Stimulated activated CD8-positive, alpha-beta memory T cell treated with anti-CD3 and anti-CD28 coated beads, Interleukin-12 subunit alpha, Interleukin-12 subunit beta, amount 100 ng/mL, for 24 hours (primary cell): Measurements from ENCODE around the gene SPCS3.
"Not testable (repeated sequence)": the region's sequence is repeated elsewhere in the genome, so short reads cannot be mapped to it uniquely, and the experiment has no call there.

Experiments
- DNase-seq: peaks from one replicate; pipeline ENCODE4 v3.0.0-alpha.2; 2020; ENCODE audit errors: extremely low read depth

The SPCS3 gene

GRCh38 chr4:176303938-176304337, 15.8 kb upstream of the SPCS3 start:
- DNase-seq, result no peak

- DNase-seq, result no peak
Measured at GRCh38 chr4:176306837-176307665, 12.7 kb upstream of the SPCS3 start.

GRCh38 chr4:176307666-176307930, 12.2 kb upstream of the SPCS3 start:
- DNase-seq, result no peak

GRCh38 chr4:176308441-176308840, 11.3 kb upstream of the SPCS3 start:
- no peak for DNase-seq

- DNase-seq, result no peak
Measured at GRCh38 chr4:176309046-176309445, 10.7 kb upstream of the SPCS3 start.

- DNase-seq, result no peak
Measured at GRCh38 chr4:176309772-176310171, 10.0 kb upstream of the SPCS3 start.

- no peak for DNase-seq
Measured at GRCh38 chr4:176313596-176314336, 6.0 kb upstream of the SPCS3 start.

GRCh38 chr4:176319151-176319703, 539 bp upstream of the SPCS3 start:
- no peak for DNase-seq

GRCh38 chr4:176320340-176320975, 692 bp downstream of the SPCS3 start:
- peak; percentile 84 for DNase-seq

- no peak for DNase-seq
Measured at GRCh38 chr4:176320976-176321361, 1.2 kb downstream of the SPCS3 start.

GRCh38 chr4:176321589-176321988, 1.8 kb downstream of the SPCS3 start:
- no peak for DNase-seq

GRCh38 chr4:176323511-176324160, 3.9 kb downstream of the SPCS3 start:
- DNase-seq, result no peak

GRCh38 chr4:176324876-176325275, 5.1 kb downstream of the SPCS3 start:
- DNase-seq, result not testable (repeated sequence)

- no peak for DNase-seq
Measured at GRCh38 chr4:176333076-176333475, 13.3 kb downstream of the SPCS3 start.

- no peak for DNase-seq
Measured at GRCh38 chr4:176334066-176334465, 14.3 kb downstream of the SPCS3 start.

GRCh38 chr4:176335421-176335820, 15.7 kb downstream of the SPCS3 start:
- DNase-seq, result no peak

- no peak for DNase-seq
Measured at GRCh38 chr4:176339936-176340761, 20.4 kb downstream of the SPCS3 start.

- DNase-seq, result no peak
Measured at GRCh38 chr4:176340871-176341685, 21.3 kb downstream of the SPCS3 start.

GRCh38 chr4:176342384-176342783, 22.6 kb downstream of the SPCS3 start:
- no peak for DNase-seq

GRCh38 chr4:176343286-176343685, 23.5 kb downstream of the SPCS3 start:
- no peak for DNase-seq
